Peyer's patch (tissue), 4 donors: ENCODE measurements around the gene MATR3. TPM values are rescaled to one million over a fixed set of nuclear protein-coding genes. Genes with fewer than 3 reads are reported as not detected.

ENCODE experiments used
- DNase-seq, 3 donors: peaks; one replicate each; pipeline ENCODE4 v3.0.0-alpha.2; 2017 to 2019
- H3K27ac ChIP-seq, 4 donors: fragments of 200-600 bp; sonication (generic); one replicate each; pipeline ENCODE4 v1.5.1; 2016 to 2019
- H3K27me3 ChIP-seq, 2 donors: fragments of 200-600 bp; sonication (generic); one replicate each; pipeline ENCODE4 v1.5.1; 2019
- H3K36me3 ChIP-seq, 3 donors: fragments of 200-600 bp; sonication (generic); one replicate each; pipeline ENCODE4 v1.5.1; 2016 to 2019
- H3K4me1 ChIP-seq, 4 donors: fragments of 200-600 bp; sonication (generic); one replicate each; pipeline ENCODE4 v1.5.1; 2016 to 2019
- H3K4me3 ChIP-seq, 4 donors: fragments of 200-600 bp; sonication (generic); 1 replicate in 3 of 4; 2 replicates in 1 of 4; pipeline ENCODE4 v1.5.1; 2016 to 2019; ENCODE audit warnings: mild to moderate bottlenecking in 1 of 4
- H3K9me3 ChIP-seq, 4 donors: fragments of 200-600 bp; sonication (generic); one replicate each; pipeline ENCODE4 v1.5.1; 2016 to 2019; ENCODE audit warnings: mild to moderate bottlenecking in 1 of 4
- POLR2A ChIP-seq, 2 donors: fragments of 450-650 bp; IDR thresholded peaks; one replicate each; pipeline ENCODE4 v1.5.1; 2017; ENCODE audit warnings: antibody characterized with exemption in 2 of 2, mild to moderate bottlenecking in 2 of 2, moderate library complexity in 2 of 2
- total RNA-seq, 4 donors: library from RNA; depleted of rRNA; stranded (reverse); fragments of >200 nt; gene quantifications; one replicate each; pipeline ENCODE4 v1.1.0, GENCODE V29; 2016
- TF ChIP-seq, protein P1 (sequence below), 6 experiments: fragments of 450-650 bp in 4 of 6; fragments of 200-600 bp in 2 of 6; sonication (generic) in 1 of 6; IDR thresholded peaks; one replicate each; pipeline ENCODE4 v1.5.1; 2017 to 2019; ENCODE audit warnings: antibody characterized with exemption in 6 of 6, mild to moderate bottlenecking in 3 of 6, moderate library complexity in 1 of 6

The MATR3 gene
- total RNA-seq, 4 donors from 2014 or later = 110 to 217 (median 120) TPM

- TF ChIP-seq, protein P1, sequence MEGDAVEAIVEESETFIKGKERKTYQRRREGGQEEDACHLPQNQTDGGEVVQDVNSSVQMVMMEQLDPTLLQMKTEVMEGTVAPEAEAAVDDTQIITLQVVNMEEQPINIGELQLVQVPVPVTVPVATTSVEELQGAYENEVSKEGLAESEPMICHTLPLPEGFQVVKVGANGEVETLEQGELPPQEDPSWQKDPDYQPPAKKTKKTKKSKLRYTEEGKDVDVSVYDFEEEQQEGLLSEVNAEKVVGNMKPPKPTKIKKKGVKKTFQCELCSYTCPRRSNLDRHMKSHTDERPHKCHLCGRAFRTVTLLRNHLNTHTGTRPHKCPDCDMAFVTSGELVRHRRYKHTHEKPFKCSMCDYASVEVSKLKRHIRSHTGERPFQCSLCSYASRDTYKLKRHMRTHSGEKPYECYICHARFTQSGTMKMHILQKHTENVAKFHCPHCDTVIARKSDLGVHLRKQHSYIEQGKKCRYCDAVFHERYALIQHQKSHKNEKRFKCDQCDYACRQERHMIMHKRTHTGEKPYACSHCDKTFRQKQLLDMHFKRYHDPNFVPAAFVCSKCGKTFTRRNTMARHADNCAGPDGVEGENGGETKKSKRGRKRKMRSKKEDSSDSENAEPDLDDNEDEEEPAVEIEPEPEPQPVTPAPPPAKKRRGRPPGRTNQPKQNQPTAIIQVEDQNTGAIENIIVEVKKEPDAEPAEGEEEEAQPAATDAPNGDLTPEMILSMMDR (IDR thresholded peaks at IDR 0.05) = peak in 4 of 6 experiments; percentile 24 to 67 (median 54)
- no peak for TF ChIP-seq POLR2A (IDR thresholded peaks at IDR 0.05)
- H3K4me3 ChIP-seq = no peak overlapping the region
- H3K36me3 ChIP-seq = no peaks in the 10 kb centered on the region
- H3K27me3 ChIP-seq = no peaks in the 10 kb centered on the region
- H3K27ac ChIP-seq = no peak overlapping the region
- DNase-seq = no peak
- H3K4me1 ChIP-seq = peaks cover 0 to 7% (median 2%) of the 10 kb centered on the region in 4 donors
- no peaks in the 10 kb centered on the region for H3K9me3 ChIP-seq
These were observed 5.5 kb upstream of the MATR3 start for GRCh38 chr5:139287890-139288635.

- DNase-seq = no peak
- H3K36me3 ChIP-seq = no peaks in the 10 kb centered on the region
- no peak overlapping the region for H3K4me3 ChIP-seq
- no peaks in the 10 kb centered on the region for H3K27me3 ChIP-seq
- no peak for TF ChIP-seq POLR2A (IDR thresholded peaks at IDR 0.05)
- TF ChIP-seq, protein P1 (IDR thresholded peaks at IDR 0.05) = no peak
- H3K9me3 ChIP-seq = no peaks in the 10 kb centered on the region
- H3K27ac ChIP-seq = no peak overlapping the region
- peaks cover 0 to 14% (median 6%) of the 10 kb centered on the region in 4 donors for H3K4me1 ChIP-seq
These were observed 2.5 kb upstream of the MATR3 start for GRCh38 chr5:139291051-139291450.

DNA sequence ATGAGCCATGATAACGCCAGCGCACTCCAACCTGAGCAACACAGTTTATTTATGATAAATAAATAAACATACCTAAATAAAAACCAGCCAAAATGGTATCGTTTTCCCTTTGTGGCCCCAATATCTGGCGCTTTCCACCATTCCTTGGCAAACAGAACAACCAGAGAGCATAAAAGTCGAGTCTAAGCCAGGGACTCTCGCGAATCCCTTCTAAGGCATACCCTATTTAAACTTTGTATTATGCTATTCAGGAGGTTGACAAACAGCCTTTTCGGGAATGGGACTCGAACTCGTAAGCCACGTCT is 386 bp upstream of the MATR3 start:
- no peaks in the 10 kb centered on the region for H3K27me3 ChIP-seq
- no peaks in the 10 kb centered on the region for H3K36me3 ChIP-seq
- H3K9me3 ChIP-seq = no peaks in the 10 kb centered on the region
- H3K4me3 ChIP-seq = peak overlapping the region; percentile 60 to 88 (median 68)
- no peak for DNase-seq
- no peak for TF ChIP-seq POLR2A (IDR thresholded peaks at IDR 0.05)
- TF ChIP-seq, protein P1 (IDR thresholded peaks at IDR 0.05) = no peak
- H3K27ac ChIP-seq = peak overlapping the region; percentile 98 to 99 (median 98)
- H3K4me1 ChIP-seq = peaks cover 0 to 35% (median 15%) of the 10 kb centered on the region in 4 donors

DNA sequence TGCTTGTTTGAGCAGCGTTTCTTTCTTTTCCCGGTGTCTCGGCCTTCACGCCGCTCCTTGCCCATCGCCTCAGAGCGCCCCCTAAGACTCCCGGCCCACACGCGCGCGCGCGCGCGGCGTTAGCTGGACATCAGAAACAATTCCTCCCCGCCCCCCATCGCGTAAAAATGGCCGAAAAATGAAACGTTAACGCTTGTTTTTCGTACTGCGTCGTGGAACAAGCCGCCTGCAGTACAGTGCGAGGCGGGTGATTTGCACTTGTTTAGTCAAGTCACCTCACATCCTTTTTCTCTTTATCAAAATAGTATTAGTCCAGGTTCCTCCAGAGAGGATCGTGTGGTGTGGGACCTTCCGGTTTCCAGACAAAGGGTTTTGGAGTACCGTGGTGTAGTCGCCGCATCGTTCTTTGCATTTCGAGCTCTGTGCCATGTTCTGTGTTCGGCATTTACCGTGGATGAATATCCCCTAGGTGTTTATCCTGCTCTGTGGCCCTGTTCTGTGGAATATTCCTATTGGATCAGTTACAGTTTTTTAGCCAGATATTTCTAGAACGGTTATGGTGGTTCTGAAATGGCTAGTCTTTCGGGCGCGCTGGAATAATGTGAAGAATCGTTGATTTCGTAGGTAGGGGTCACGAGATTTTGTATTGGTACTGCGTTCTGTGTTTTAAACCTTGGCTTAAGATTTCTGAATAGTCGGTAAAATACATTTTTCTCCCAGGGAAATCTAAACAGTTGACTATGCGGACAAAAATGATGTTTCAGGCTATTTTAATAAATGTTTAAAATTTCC is 1.0 kb downstream of the MATR3 start:
- H3K4me1 ChIP-seq = peaks cover 0 to 49% (median 20%) of the 10 kb centered on the region in 4 donors

GRCh38 chr5:139295346-139296057 is 2.0 kb downstream of the MATR3 start:
- no peak for TF ChIP-seq POLR2A (IDR thresholded peaks at IDR 0.05)
- TF ChIP-seq, protein P1 (IDR thresholded peaks at IDR 0.05) = no peak
- Histone ChIP-seq H3K27me3 (no peaks in the 10 kb centered on the region), H3K4me3 (peak overlapping the region; percentile 60 to 88 (median 68)), H3K27ac (peak overlapping the region; percentile 98 to 99 (median 98)), H3K36me3 (no peaks in the 10 kb centered on the region), H3K4me1 (peaks cover 0 to 57% (median 22%) of the 10 kb centered on the region in 4 donors), H3K9me3 (no peaks in the 10 kb centered on the region)
- no peak for DNase-seq

More for the DNA sequence above, 1.0 kb downstream of the MATR3 start:
- DNase-seq = peak; percentile 68 to 83 (median 77)
- H3K36me3 ChIP-seq = no peaks in the 10 kb centered on the region
- no peaks in the 10 kb centered on the region for H3K9me3 ChIP-seq
- H3K4me3 ChIP-seq = peak overlapping the region; percentile 60 to 88 (median 68)
- H3K27me3 ChIP-seq = no peaks in the 10 kb centered on the region
- peak overlapping the region; percentile 98 to 99 (median 98) for H3K27ac ChIP-seq
- TF ChIP-seq, protein P1 (IDR thresholded peaks at IDR 0.05) = peak in 1 of 6 experiments; percentile 5
- no peak for TF ChIP-seq POLR2A (IDR thresholded peaks at IDR 0.05)
